ENCODE results near the gene RIPK4.

DNA sequence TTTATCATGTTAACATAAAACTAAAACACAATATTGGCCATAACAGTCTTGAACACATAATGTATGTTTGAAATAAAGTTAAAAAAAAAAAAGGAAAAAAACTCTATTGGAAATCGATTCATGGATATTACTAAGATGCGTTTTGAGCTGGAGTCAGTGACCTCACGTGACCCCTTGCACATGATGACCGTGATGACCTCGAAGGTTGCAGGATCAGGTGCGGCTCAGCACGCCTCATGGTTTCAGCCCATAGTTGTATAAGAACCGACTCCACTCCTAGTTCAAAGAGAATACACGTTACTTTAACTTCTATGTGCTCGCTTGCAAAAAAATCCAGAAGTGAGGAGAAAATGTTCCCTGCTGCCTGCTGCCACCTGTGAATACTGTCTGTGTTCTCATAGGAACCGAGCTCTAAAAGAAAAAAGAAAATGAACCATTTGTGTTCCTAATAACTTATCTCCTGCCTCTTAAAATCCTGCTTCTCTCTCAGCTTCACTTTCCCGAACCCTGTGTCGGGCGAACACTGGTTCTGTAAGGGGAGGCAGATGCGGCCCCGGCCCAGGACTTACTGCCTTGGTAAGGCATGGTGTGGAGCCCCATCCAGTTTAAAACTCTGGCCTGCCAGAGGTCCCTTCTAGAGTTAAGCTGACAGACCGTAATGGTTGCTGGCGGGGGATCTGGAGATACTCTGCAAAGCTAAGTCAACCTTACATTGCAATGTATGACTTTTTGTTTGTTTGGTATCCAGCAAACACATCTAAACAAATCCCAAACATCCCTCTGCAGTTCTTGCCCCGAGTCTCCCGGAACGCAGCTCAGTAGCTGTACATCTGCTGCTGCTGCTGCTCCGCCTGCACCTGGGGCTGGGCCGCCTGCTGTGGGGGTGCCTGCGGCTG lies 33.8 kb upstream of the RIPK4 start:
- no peak for TF ChIP-seq PPARG (CRISPR knock-in tag; conservative IDR thresholded peaks at IDR 0.05)
- TF ChIP-seq ZNF7 (CRISPR knock-in tag; IDR thresholded peaks at IDR 0.05): no peak
- no peak for TF ChIP-seq SIN3A (IDR thresholded peaks at IDR 0.05; ENCODE audit: borderline replicate concordance, low read depth, low read length)
- TF ChIP-seq ZNF337 (CRISPR knock-in tag; IDR thresholded peaks at IDR 0.05; ENCODE audit: borderline replicate concordance, low read depth): no peak
- no peak for TF ChIP-seq EZH2 (conservative IDR thresholded peaks at IDR 0.05; ENCODE audit: low read depth, low read length)
- no peak for TF ChIP-seq TBX2 (CRISPR knock-in tag; IDR thresholded peaks at IDR 0.05; ENCODE audit: borderline replicate concordance)
- no peak for TF ChIP-seq CHD4 (IDR thresholded peaks at IDR 0.05; ENCODE audit: borderline replicate concordance, low read length)
